ENCODE measurements around the gene PDE6D.

The PDE6D gene

GRCh38 chr2:231682603-231683291, 98.3 kb downstream of the PDE6D start:
- no peaks in the 10 kb centered on the region for H3K27me3 ChIP-seq (ENCODE audit: control insufficient read depth, insufficient read depth, low read length)
- no peak overlapping the region for H3K4me2 ChIP-seq (ENCODE audit: low read length)
- H3K79me2 ChIP-seq: no peaks in the 10 kb centered on the region
- H3K9ac ChIP-seq: no peak overlapping the region
- TF ChIP-seq, protein P1, sequence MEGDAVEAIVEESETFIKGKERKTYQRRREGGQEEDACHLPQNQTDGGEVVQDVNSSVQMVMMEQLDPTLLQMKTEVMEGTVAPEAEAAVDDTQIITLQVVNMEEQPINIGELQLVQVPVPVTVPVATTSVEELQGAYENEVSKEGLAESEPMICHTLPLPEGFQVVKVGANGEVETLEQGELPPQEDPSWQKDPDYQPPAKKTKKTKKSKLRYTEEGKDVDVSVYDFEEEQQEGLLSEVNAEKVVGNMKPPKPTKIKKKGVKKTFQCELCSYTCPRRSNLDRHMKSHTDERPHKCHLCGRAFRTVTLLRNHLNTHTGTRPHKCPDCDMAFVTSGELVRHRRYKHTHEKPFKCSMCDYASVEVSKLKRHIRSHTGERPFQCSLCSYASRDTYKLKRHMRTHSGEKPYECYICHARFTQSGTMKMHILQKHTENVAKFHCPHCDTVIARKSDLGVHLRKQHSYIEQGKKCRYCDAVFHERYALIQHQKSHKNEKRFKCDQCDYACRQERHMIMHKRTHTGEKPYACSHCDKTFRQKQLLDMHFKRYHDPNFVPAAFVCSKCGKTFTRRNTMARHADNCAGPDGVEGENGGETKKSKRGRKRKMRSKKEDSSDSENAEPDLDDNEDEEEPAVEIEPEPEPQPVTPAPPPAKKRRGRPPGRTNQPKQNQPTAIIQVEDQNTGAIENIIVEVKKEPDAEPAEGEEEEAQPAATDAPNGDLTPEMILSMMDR (IDR thresholded peaks at IDR 0.05): no peak
- no peak overlapping the region for H2AFZ ChIP-seq
- no peaks in the 10 kb centered on the region for H3K36me3 ChIP-seq (ENCODE audit: control insufficient read depth, insufficient read depth, low read length)
- no peak overlapping the region for H3K27ac ChIP-seq
- no peak overlapping the region for H3K4me3 ChIP-seq (ENCODE audit: low read depth, low read length)
- H3K4me1 ChIP-seq: peaks cover 4% of the 10 kb centered on the region
- H3K9me3 ChIP-seq (ENCODE audit: control insufficient read depth, low read length): no peaks in the 10 kb centered on the region
